HG03159 (cell line): ENCODE data around the gene DENND11.

Experiments
- ATAC-seq: cut with Tn5 transposase; IDR thresholded peaks from one replicate; pipeline ENCODE4 v1.9.1; 2021; ENCODE audit warnings: mild to moderate bottlenecking, moderate library complexity; ENCODE audit not compliant: unreplicated experiment

The DENND11 gene

GRCh38 chr7:141685285-141686023, 16.5 kb downstream of the DENND11 start:
- no peak for ATAC-seq

GRCh38 chr7:141679014-141679413, 23.0 kb downstream of the DENND11 start:
- ATAC-seq: peak; percentile 64

GRCh38 chr7:141676618-141677017, 25.3 kb downstream of the DENND11 start:
- no peak for ATAC-seq

GRCh38 chr7:141675436-141676215, 26.3 kb downstream of the DENND11 start:
- ATAC-seq: no peak

- ATAC-seq: no peak
These were observed 27.3 kb downstream of the DENND11 start for GRCh38 chr7:141674702-141675101.

GRCh38 chr7:141674171-141674671, 27.7 kb downstream of the DENND11 start:
- ATAC-seq: no peak

- ATAC-seq: no peak
These were observed 28.6 kb downstream of the DENND11 start for GRCh38 chr7:141673346-141673745.

GRCh38 chr7:141671705-141672496, 30.1 kb downstream of the DENND11 start:
- ATAC-seq: no peak

GRCh38 chr7:141668853-141669252, 33.1 kb downstream of the DENND11 start:
- ATAC-seq: no peak

GRCh38 chr7:141666071-141666470, 35.9 kb downstream of the DENND11 start:
- no peak for ATAC-seq

- ATAC-seq: no peak
These were observed 36.5 kb downstream of the DENND11 start for GRCh38 chr7:141665208-141666035.

GRCh38 chr7:141664450-141664849, 37.5 kb downstream of the DENND11 start:
- ATAC-seq: no peak

GRCh38 chr7:141663081-141663849, 38.7 kb downstream of the DENND11 start:
- no peak for ATAC-seq

GRCh38 chr7:141660259-141660658, 41.7 kb downstream of the DENND11 start:
- no peak for ATAC-seq

- no peak for ATAC-seq
These were observed 42.5 kb downstream of the DENND11 start for GRCh38 chr7:141659501-141659900.

- peak; percentile 81 for ATAC-seq
These were observed 47.4 kb downstream of the DENND11 start for GRCh38 chr7:141654551-141654950.

- no peak for ATAC-seq
These were observed 49.3 kb downstream of the DENND11 start for GRCh38 chr7:141652691-141653090.
